PC-9 (cell line): ENCODE measurements around the gene SYK. TPM values are rescaled to one million over a fixed set of nuclear protein-coding genes. Genes with fewer than 3 reads are reported as not detected.

ENCODE experiments used
- BruUV-seq: library from RNA; stranded (reverse); fragments of 400-500 nt; replicated peaks from 2 replicates; lab custom pipeline; 2021; lab: Mats Ljungman, UMichigan
- CTCF ChIA-PET: fragments of 300-600 bp; sonication (Branson Sonifier 250); formaldehyde crosslinking; loops from one replicate; lab custom pipeline; 2022; ENCODE audit warnings: antibody characterized with exemption; lab: Charles Lee
- POLR2A ChIA-PET: fragments of 300-600 bp; sonication (Branson Sonifier 250); formaldehyde crosslinking; loops from one replicate; lab custom pipeline; 2022; ENCODE audit warnings: antibody characterized with exemption; ENCODE audit not compliant: unreplicated experiment; lab: Charles Lee
- DNase-seq, 2 experiments: peaks; one replicate each; pipeline versions ENCODE4 v3.0.0 to v3.0.0-alpha.2; 2015 to 2022; ENCODE audit warnings: mixed read lengths in 1 of 2
- H2AFZ ChIP-seq: fragments of 200-600 bp; sonication (generic); 2 replicates; pipeline ENCODE4 v1.8.1; 2017; ENCODE audit warnings: antibody characterized with exemption
- H3F3A ChIP-seq: fragments of 200-600 bp; sonication (generic); 2 replicates; pipeline ENCODE4 v1.8.1; 2017; ENCODE audit warnings: antibody characterized with exemption, mild to moderate bottlenecking, low read depth; ENCODE audit not compliant: insufficient read depth
- H3K27ac ChIP-seq: fragments of 200-600 bp; sonication (generic); 2 replicates; pipeline ENCODE4 v1.6.1; 2016; ENCODE audit warnings: mixed run types
- H3K27me3 ChIP-seq: fragments of 200-600 bp; sonication (generic); 2 replicates; pipeline ENCODE4 v1.6.1; 2016; ENCODE audit warnings: low read depth, mixed run types; ENCODE audit not compliant: insufficient read depth
- H3K36me3 ChIP-seq: fragments of 200-600 bp; sonication (generic); 2 replicates; pipeline ENCODE4 v1.6.1; 2016; ENCODE audit warnings: low read depth, mixed run types
- H3K4me1 ChIP-seq: fragments of 200-600 bp; sonication (generic); replicated peaks from 2 replicates; pipeline ENCODE4 v1.6.1; 2016; ENCODE audit warnings: mixed run types; ENCODE audit not compliant: insufficient read depth
- H3K4me2 ChIP-seq: fragments of 200-600 bp; sonication (generic); 2 replicates; pipeline ENCODE4 v1.6.1; 2017; ENCODE audit warnings: mixed run types
- H3K4me3 ChIP-seq: fragments of 200-600 bp; sonication (generic); 2 replicates; pipeline ENCODE4 v1.6.1; 2016; ENCODE audit warnings: mixed run types
- H3K79me2 ChIP-seq: fragments of 200-600 bp; sonication (generic); 2 replicates; pipeline ENCODE4 v1.6.1; 2017; ENCODE audit warnings: low read depth, mixed run types
- H3K9me2 ChIP-seq: fragments of 200-600 bp; sonication (generic); 2 replicates; pipeline ENCODE4 v1.8.1; 2017; ENCODE audit warnings: mild to moderate bottlenecking; ENCODE audit not compliant: insufficient read depth
- H3K9me3 ChIP-seq: fragments of 200-600 bp; sonication (generic); 2 replicates; pipeline ENCODE4 v1.8.1; 2016; ENCODE audit warnings: low read depth; ENCODE audit not compliant: insufficient read depth
- H4K20me1 ChIP-seq: fragments of 200-600 bp; sonication (generic); 2 replicates; pipeline ENCODE4 v1.8.1; 2017; ENCODE audit not compliant: insufficient read depth
- EZH2 ChIP-seq: fragments of 200-600 bp; sonication (generic); IDR thresholded peaks from 2 replicates; pipeline ENCODE4 v1.8.0; 2017; ENCODE audit warnings: antibody characterized with exemption, low read depth
- intact Hi-C: fragments of 100-400 bp; cut with micrococcal nuclease; formaldehyde crosslinking; loops from one replicate; pipeline ENCODE4 v1.10.0; 2022; ENCODE audit not compliant: unreplicated experiment
- total RNA-seq: library from RNA; stranded (reverse); gene quantifications from 2 replicates; pipeline ENCODE4 v1.2.3, GENCODE V29; 2021
- TF ChIP-seq, protein P1 (sequence below): fragments of 200-600 bp; sonication (generic); conservative IDR thresholded peaks from 2 replicates; pipeline ENCODE4 v1.6.1; 2017; ENCODE audit warnings: mixed run types, antibody characterized with exemption, mild to moderate bottlenecking, moderate library complexity

The SYK gene
- total RNA-seq, 1 experiment from 2014 or later: 32.1 TPM

- Histone ChIP-seq H4K20me1 (no peaks in the 10 kb centered on the region), H3K4me3 (no peak overlapping the region), H3F3A (peaks cover 12% of the 10 kb centered on the region), H3K27me3 (no peaks in the 10 kb centered on the region), H2AFZ (no peak overlapping the region), H3K27ac (peak overlapping the region; percentile 44), H3K79me2 (no peaks in the 10 kb centered on the region), H3K9me3 (no peaks in the 10 kb centered on the region), H3K36me3 (no peaks in the 10 kb centered on the region), H3K4me2 (no peak overlapping the region), H3K9me2 (no peaks in the 10 kb centered on the region), H3K4me1 (peaks cover 17% of the 10 kb centered on the region)
- DNase-seq: no peak
- intact Hi-C loops: no loop called here
- no TSS peak for BruUV-seq
- ChIA-PET POLR2A (no interaction called here), CTCF (no interaction called here)
- TF ChIP-seq EZH2: no peak
- TF ChIP-seq, protein P1, sequence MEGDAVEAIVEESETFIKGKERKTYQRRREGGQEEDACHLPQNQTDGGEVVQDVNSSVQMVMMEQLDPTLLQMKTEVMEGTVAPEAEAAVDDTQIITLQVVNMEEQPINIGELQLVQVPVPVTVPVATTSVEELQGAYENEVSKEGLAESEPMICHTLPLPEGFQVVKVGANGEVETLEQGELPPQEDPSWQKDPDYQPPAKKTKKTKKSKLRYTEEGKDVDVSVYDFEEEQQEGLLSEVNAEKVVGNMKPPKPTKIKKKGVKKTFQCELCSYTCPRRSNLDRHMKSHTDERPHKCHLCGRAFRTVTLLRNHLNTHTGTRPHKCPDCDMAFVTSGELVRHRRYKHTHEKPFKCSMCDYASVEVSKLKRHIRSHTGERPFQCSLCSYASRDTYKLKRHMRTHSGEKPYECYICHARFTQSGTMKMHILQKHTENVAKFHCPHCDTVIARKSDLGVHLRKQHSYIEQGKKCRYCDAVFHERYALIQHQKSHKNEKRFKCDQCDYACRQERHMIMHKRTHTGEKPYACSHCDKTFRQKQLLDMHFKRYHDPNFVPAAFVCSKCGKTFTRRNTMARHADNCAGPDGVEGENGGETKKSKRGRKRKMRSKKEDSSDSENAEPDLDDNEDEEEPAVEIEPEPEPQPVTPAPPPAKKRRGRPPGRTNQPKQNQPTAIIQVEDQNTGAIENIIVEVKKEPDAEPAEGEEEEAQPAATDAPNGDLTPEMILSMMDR: no peak
Measured at GRCh38 chr9:90795871-90796317, 5.7 kb upstream of the SYK start.

DNA sequence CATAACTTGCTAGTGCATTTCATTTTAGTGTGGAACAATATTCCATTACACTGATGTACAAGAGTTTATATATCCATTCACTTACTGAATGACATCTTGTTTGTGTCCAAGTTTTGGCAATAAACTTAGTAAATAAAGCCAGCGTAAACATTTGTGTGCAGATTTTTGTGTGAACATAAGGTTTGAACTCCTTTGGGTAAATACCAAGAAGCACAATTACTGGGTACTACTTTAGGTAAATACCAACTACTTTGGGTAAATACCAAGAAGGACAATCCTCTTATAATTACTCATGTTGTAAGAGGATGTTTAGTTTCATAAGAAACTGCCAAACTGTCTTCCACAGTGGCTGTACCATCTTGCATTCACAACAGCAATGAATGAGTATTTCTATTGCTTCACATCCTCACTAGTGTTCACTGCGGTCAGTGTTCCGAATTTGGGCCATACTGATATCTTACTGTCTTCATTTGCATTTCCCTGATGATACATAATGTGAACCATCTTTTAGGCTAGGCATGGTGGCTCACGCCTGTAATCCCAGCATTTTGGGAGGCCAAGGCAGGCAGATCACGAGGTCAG is 2.3 kb upstream of the SYK start:
- Histone ChIP-seq H3K4me3 (no peak overlapping the region), H4K20me1 (no peaks in the 10 kb centered on the region), H3K9me2 (no peaks in the 10 kb centered on the region), H3K36me3 (no peaks in the 10 kb centered on the region), H3K4me1 (peaks cover 27% of the 10 kb centered on the region), H3F3A (peaks cover 20% of the 10 kb centered on the region), H3K27me3 (no peaks in the 10 kb centered on the region), H3K79me2 (peaks cover 24% of the 10 kb centered on the region), H3K27ac (no peak overlapping the region), H2AFZ (no peak overlapping the region), H3K4me2 (no peak overlapping the region), H3K9me3 (no peaks in the 10 kb centered on the region)
- intact Hi-C loops: no loop called here
- ChIA-PET POLR2A (no interaction called here), CTCF (no interaction called here)
- BruUV-seq: no TSS peak
- no peak for DNase-seq
- TF ChIP-seq EZH2: no peak
- TF ChIP-seq, protein P1: no peak

- H2AFZ ChIP-seq: peak overlapping the region; percentile 98
- H3K27ac ChIP-seq: peak overlapping the region; percentile 53
- TF ChIP-seq, protein P1: no peak
- TF ChIP-seq EZH2: no peak
- H3K9me2 ChIP-seq: no peaks in the 10 kb centered on the region
- H3K27me3 ChIP-seq: no peaks in the 10 kb centered on the region
- CTCF ChIA-PET: no interaction called here
- H4K20me1 ChIP-seq: no peaks in the 10 kb centered on the region
- BruUV-seq: no TSS peak
- H3K36me3 ChIP-seq: no peaks in the 10 kb centered on the region; the same call in 1 of the 2 replicates
- POLR2A ChIA-PET: no interaction called here
- no peak for DNase-seq
- peak overlapping the region; percentile 91 for H3K4me3 ChIP-seq
- peaks cover 13% of the 10 kb centered on the region; the same call in 1 of the 2 replicates for H3F3A ChIP-seq
- H3K4me1 ChIP-seq: peaks cover 12% of the 10 kb centered on the region
- peaks cover 35% of the 10 kb centered on the region for H3K79me2 ChIP-seq
- intact Hi-C loops: no loop called here
- H3K4me2 ChIP-seq: peak overlapping the region; percentile 84
- no peaks in the 10 kb centered on the region for H3K9me3 ChIP-seq
Measured at GRCh38 chr9:90801973-90802322, 329 bp downstream of the SYK start.
